ENCODE results near the gene BACH2.

DNA sequence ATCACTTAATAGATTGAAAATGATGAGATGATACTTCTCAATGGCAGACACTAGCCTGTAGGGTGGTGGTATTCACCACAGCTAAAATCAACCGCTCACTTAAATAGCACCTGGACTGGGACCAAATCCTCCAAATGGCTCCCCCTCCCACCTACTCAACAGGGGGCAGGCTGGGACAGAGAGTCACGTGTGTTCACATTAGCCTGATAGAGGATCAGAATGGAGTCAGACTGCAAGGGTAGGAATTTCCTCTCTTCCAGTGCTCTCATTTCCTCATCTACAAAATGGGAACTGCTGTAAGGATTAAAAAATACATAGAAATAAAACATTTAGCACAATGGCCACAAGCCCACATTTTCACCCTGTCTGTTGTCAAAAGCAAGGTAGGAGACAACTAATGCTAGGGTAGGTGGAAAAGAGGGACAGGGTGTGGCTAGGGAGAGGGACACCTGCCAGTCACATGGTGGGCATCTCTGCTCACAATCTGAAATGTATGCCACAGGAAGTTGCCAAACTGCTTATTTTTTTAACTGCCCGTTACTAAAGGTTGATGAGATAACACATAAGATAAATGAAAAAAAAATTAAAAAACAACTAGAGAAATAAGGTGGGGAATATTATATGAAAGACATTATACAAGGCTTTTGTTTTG is 55.3 kb downstream of the BACH2 start:
- TF ChIP-seq, protein P1, sequence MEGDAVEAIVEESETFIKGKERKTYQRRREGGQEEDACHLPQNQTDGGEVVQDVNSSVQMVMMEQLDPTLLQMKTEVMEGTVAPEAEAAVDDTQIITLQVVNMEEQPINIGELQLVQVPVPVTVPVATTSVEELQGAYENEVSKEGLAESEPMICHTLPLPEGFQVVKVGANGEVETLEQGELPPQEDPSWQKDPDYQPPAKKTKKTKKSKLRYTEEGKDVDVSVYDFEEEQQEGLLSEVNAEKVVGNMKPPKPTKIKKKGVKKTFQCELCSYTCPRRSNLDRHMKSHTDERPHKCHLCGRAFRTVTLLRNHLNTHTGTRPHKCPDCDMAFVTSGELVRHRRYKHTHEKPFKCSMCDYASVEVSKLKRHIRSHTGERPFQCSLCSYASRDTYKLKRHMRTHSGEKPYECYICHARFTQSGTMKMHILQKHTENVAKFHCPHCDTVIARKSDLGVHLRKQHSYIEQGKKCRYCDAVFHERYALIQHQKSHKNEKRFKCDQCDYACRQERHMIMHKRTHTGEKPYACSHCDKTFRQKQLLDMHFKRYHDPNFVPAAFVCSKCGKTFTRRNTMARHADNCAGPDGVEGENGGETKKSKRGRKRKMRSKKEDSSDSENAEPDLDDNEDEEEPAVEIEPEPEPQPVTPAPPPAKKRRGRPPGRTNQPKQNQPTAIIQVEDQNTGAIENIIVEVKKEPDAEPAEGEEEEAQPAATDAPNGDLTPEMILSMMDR (conservative IDR thresholded peaks at IDR 0.05): no peak
- no peak for TF ChIP-seq ZFX (IDR thresholded peaks at IDR 0.05)

Data from C4-2B (cell line).